ENCODE results near the gene PPFIBP1.
"Not testable (repeated sequence)": the region's sequence is repeated elsewhere in the genome, so short reads cannot be mapped to it uniquely, and the experiment has no call there.

Gene PPFIBP1

GRCh38 chr12:27544858-27545257, 20.9 kb downstream of the PPFIBP1 start:
- not testable (repeated sequence) for DNase-seq

GRCh38 chr12:27545665-27546064, 21.7 kb downstream of the PPFIBP1 start:
- DNase-seq: no peak

- no peak for DNase-seq
These were observed 23.6 kb downstream of the PPFIBP1 start for GRCh38 chr12:27547592-27547991.

GRCh38 chr12:27548301-27549199, 24.5 kb downstream of the PPFIBP1 start:
- DNase-seq: peak; percentile 38 to 45

- DNase-seq: no peak
These were observed 25.3 kb downstream of the PPFIBP1 start for GRCh38 chr12:27549236-27549800.

- peak in 1 of 2 experiments; percentile 7 for DNase-seq
These were observed 26.0 kb downstream of the PPFIBP1 start for GRCh38 chr12:27549801-27550652.

- no peak for DNase-seq
These were observed 26.6 kb downstream of the PPFIBP1 start for GRCh38 chr12:27550653-27550975.

- no peak for DNase-seq
These were observed 27.3 kb downstream of the PPFIBP1 start for GRCh38 chr12:27551172-27551840.

- DNase-seq: no peak
These were observed 28.2 kb downstream of the PPFIBP1 start for GRCh38 chr12:27552235-27552634.

- DNase-seq: no peak
These were observed 29.0 kb downstream of the PPFIBP1 start for GRCh38 chr12:27552886-27553560.

- DNase-seq: no peak
These were observed 29.9 kb downstream of the PPFIBP1 start for GRCh38 chr12:27553941-27554340.

GRCh38 chr12:27554421-27555186, 30.6 kb downstream of the PPFIBP1 start:
- DNase-seq: no peak

- no peak for DNase-seq
These were observed 31.4 kb downstream of the PPFIBP1 start for GRCh38 chr12:27555361-27555760.

- no peak for DNase-seq
These were observed 32.1 kb downstream of the PPFIBP1 start for GRCh38 chr12:27555925-27556778.

- DNase-seq: no peak
These were observed 36.1 kb downstream of the PPFIBP1 start for GRCh38 chr12:27560126-27560525.

GRCh38 chr12:27561535-27562350, 37.7 kb downstream of the PPFIBP1 start:
- no peak for DNase-seq

GRCh38 chr12:27564612-27565213, 40.7 kb downstream of the PPFIBP1 start:
- DNase-seq: no peak

- DNase-seq: no peak
These were observed 42.2 kb downstream of the PPFIBP1 start for GRCh38 chr12:27566159-27566558.

GRCh38 chr12:27566626-27567025, 42.6 kb downstream of the PPFIBP1 start:
- no peak for DNase-seq

All from NCI-H187 (cell line).